EH (cell line): ENCODE results near the gene AUTS2.

ENCODE experiments used
- DNase-seq: peaks from one replicate; pipeline ENCODE4 v3.0.0-alpha.2; 2015; ENCODE audit warnings: low read depth

Gene AUTS2

GRCh38 chr7:70384024-70384423 is 785.7 kb downstream of the AUTS2 start:
- no peak for DNase-seq

- no peak for DNase-seq
These were observed 786.6 kb downstream of the AUTS2 start for GRCh38 chr7:70384891-70385290.

GRCh38 chr7:70387217-70387616 is 788.9 kb downstream of the AUTS2 start:
- no peak for DNase-seq

GRCh38 chr7:70389531-70390151 is 791.4 kb downstream of the AUTS2 start:
- no peak for DNase-seq

GRCh38 chr7:70390251-70390650 is 792.0 kb downstream of the AUTS2 start:
- DNase-seq: no peak

- DNase-seq: no peak
These were observed 794.1 kb downstream of the AUTS2 start for GRCh38 chr7:70392256-70392876.

GRCh38 chr7:70392877-70393435 is 794.7 kb downstream of the AUTS2 start:
- DNase-seq: no peak

- no peak for DNase-seq
These were observed 795.7 kb downstream of the AUTS2 start for GRCh38 chr7:70393956-70394355.

- no peak for DNase-seq
These were observed 802.6 kb downstream of the AUTS2 start for GRCh38 chr7:70400829-70401380.

GRCh38 chr7:70402069-70402468 is 803.8 kb downstream of the AUTS2 start:
- no peak for DNase-seq

- DNase-seq: no peak
These were observed 807.0 kb downstream of the AUTS2 start for GRCh38 chr7:70405241-70405640.

- DNase-seq: no peak
These were observed 808.1 kb downstream of the AUTS2 start for GRCh38 chr7:70406186-70406949.

GRCh38 chr7:70406950-70407209 is 808.6 kb downstream of the AUTS2 start:
- DNase-seq: no peak

GRCh38 chr7:70408477-70408876 is 810.2 kb downstream of the AUTS2 start:
- DNase-seq: no peak

GRCh38 chr7:70408891-70409290 is 810.6 kb downstream of the AUTS2 start:
- no peak for DNase-seq

GRCh38 chr7:70410134-70410750 is 812.0 kb downstream of the AUTS2 start:
- DNase-seq: no peak

- DNase-seq: no peak
These were observed 816.1 kb downstream of the AUTS2 start for GRCh38 chr7:70414368-70414767.

GRCh38 chr7:70415179-70415972 is 817.1 kb downstream of the AUTS2 start:
- no peak for DNase-seq

GRCh38 chr7:70416347-70416985 is 818.2 kb downstream of the AUTS2 start:
- no peak for DNase-seq

- no peak for DNase-seq
These were observed 818.8 kb downstream of the AUTS2 start for GRCh38 chr7:70416986-70417655.
